Esophagus squamous epithelium (tissue), 5 donors: ENCODE measurements around the gene SCYL3. TPM values are rescaled to one million over a fixed set of nuclear protein-coding genes. Genes with fewer than 3 reads are reported as not detected.
"Not testable (repeated sequence)": the region's sequence is repeated elsewhere in the genome, so short reads cannot be mapped to it uniquely, and the experiment has no call there.

ENCODE experiments used
- DNase-seq: peaks from one replicate; lab custom pipeline; 2025; lab: John Stamatoyannopoulos, UW
- H3K27ac ChIP-seq, 4 donors: fragments of 200-600 bp; sonication (generic); one replicate each; pipeline ENCODE4 v1.5.1; 2016 to 2019; ENCODE audit warnings: mild to moderate bottlenecking in 1 of 4
- H3K27me3 ChIP-seq, 4 donors: fragments of 200-600 bp; sonication (generic); 1 replicate in 3 of 4; 2 replicates in 1 of 4; pipeline versions ENCODE4 v1.5.1 to v1.6.0; 2017 to 2021; ENCODE audit warnings: antibody characterized with exemption in 1 of 4
- H3K36me3 ChIP-seq, 3 donors: fragments of 200-600 bp; sonication (generic); one replicate each; pipeline ENCODE4 v1.5.1; 2016 to 2019
- H3K4me1 ChIP-seq, 3 donors: fragments of 200-600 bp; sonication (generic); one replicate each; pipeline ENCODE4 v1.5.1; 2017 to 2019
- H3K4me3 ChIP-seq, 4 donors: fragments of 200-600 bp; sonication (generic); 1 replicate in 3 of 4; 2 replicates in 1 of 4; pipeline ENCODE4 v1.5.1; 2016 to 2019; ENCODE audit warnings: mild to moderate bottlenecking in 2 of 4, moderate library complexity in 1 of 4
- H3K9me3 ChIP-seq, 3 donors: fragments of 200-600 bp; sonication (generic); one replicate each; pipeline ENCODE4 v1.5.1; 2016 to 2019
- CTCF ChIP-seq, 6 experiments: fragments of 450-650 bp in 4 of 6; fragments of 200-600 bp in 2 of 6; sonication (generic) in 2 of 6; IDR thresholded peaks; one replicate each; pipeline ENCODE4 v1.5.1; 2016 to 2019; ENCODE audit warnings: antibody characterized with exemption in 6 of 6, mild to moderate bottlenecking in 4 of 6, moderate library complexity in 4 of 6
- POLR2A ChIP-seq, 4 donors: fragments of 450-650 bp; IDR thresholded peaks; one replicate each; pipeline ENCODE4 v1.6.1; 2017; ENCODE audit warnings: antibody characterized with exemption in 4 of 4, mild to moderate bottlenecking in 4 of 4, moderate library complexity in 3 of 4
- WGBS, 2 donors: methylation state at CpG; one replicate each; pipeline ENCODE4 v1.1.5; 2018; 5-methylcytosine and 5-hydroxymethylcytosine counted together
- intact Hi-C: fragments of 100-400 bp; cut with DNase I; formaldehyde crosslinking; loops from one replicate; pipeline ENCODE4 v1.15.0; 2022
- total RNA-seq, 4 donors: library from RNA; depleted of rRNA; stranded (reverse); fragments of >200 nt; gene quantifications; one replicate each; pipeline ENCODE4 v1.1.0, GENCODE V29; 2016
- donor health status: DM: yes; HTN: yes; CAD: no.

Gene SCYL3
- total RNA-seq, 4 donors from 2014 or later: 4.8 to 10.1 (median 9.2) TPM

- H3K27me3 ChIP-seq: no peaks in the 10 kb centered on the region
- H3K4me3 ChIP-seq: no peak overlapping the region
- DNase-seq: no peak
- 74 to 84% methylated on average over 4 of the region's 4 CpGs for WGBS, 2 donors
- H3K9me3 ChIP-seq: no peaks in the 10 kb centered on the region
- H3K4me1 ChIP-seq: peaks cover 0 to 8% (median 0%) of the 10 kb centered on the region in 3 donors
- H3K36me3 ChIP-seq: peaks cover 12 to 100% (median 53%) of the 10 kb centered on the region in 3 donors
- no peak overlapping the region for H3K27ac ChIP-seq
- TF ChIP-seq POLR2A (IDR thresholded peaks at IDR 0.05): no peak
- TF ChIP-seq CTCF (IDR thresholded peaks at IDR 0.05): no peak
- intact Hi-C loops: no loop called here
Measured at GRCh38 chr1:169867012-169867675, 26.6 kb downstream of the SCYL3 start.

DNA sequence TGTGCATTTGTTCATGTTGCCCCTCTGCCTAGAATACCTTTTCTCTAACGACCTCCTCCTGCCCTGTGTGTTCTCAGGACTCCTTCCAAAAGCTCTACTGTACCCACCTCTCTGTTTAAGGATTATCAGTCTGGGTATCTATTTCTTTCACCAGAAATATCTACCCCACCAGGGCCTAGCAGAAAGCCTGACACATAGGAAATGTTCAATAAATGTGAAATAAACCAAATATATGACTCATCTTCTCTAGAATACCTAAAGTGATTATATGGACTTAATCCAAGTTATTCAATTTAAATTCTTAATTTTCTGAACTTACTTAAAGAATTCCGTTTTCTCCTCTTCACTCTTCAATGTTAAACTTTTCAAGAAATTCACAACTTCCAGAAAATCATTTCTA is 27.1 kb downstream of the SCYL3 start:
- intact Hi-C loops: no loop called here
- H3K27me3 ChIP-seq: no peaks in the 10 kb centered on the region
- peaks cover 0 to 8% (median 0%) of the 10 kb centered on the region in 3 donors for H3K4me1 ChIP-seq
- H3K9me3 ChIP-seq: no peaks in the 10 kb centered on the region
- H3K4me3 ChIP-seq: no peak overlapping the region
- H3K27ac ChIP-seq: no peak overlapping the region
- no peak for DNase-seq
- peaks cover 9 to 100% (median 54%) of the 10 kb centered on the region in 3 donors for H3K36me3 ChIP-seq
- 85 to 88% methylated on average over 2 of the region's 2 CpGs for WGBS, 2 donors
- TF ChIP-seq POLR2A (IDR thresholded peaks at IDR 0.05) (no peak), CTCF (IDR thresholded peaks at IDR 0.05) (no peak)

- H3K4me1 ChIP-seq, H3K27me3 ChIP-seq, intact Hi-C loops, DNase-seq, H3K4me3 ChIP-seq, H3K27ac ChIP-seq, H3K9me3 ChIP-seq: not testable (repeated sequence)
- peaks cover 9 to 100% (median 51%) of the 10 kb centered on the region in 3 donors for H3K36me3 ChIP-seq
- WGBS, 2 donors: 95 to 100% methylated on average over 1 to 10 of the region's 10 CpGs
Measured at GRCh38 chr1:169864531-169864930, 29.2 kb downstream of the SCYL3 start.

GRCh38 chr1:169860750-169861149 is 32.9 kb downstream of the SCYL3 start:
- Histone ChIP-seq H3K27me3 (no peaks in the 10 kb centered on the region), H3K27ac (no peak overlapping the region), H3K9me3 (no peaks in the 10 kb centered on the region), H3K36me3 (peaks cover 2 to 98% (median 28%) of the 10 kb centered on the region in 3 donors), H3K4me3 (no peak overlapping the region), H3K4me1 (no peaks in the 10 kb centered on the region)
- DNase-seq: no peak
- intact Hi-C loops: no loop called here
- TF ChIP-seq CTCF (IDR thresholded peaks at IDR 0.05) (no peak), POLR2A (IDR thresholded peaks at IDR 0.05) (no peak)

GRCh38 chr1:169860187-169860586 is 33.5 kb downstream of the SCYL3 start:
- Histone ChIP-seq H3K4me3 (no peak overlapping the region), H3K27me3 (no peaks in the 10 kb centered on the region), H3K36me3 (peaks cover 0 to 98% (median 25%) of the 10 kb centered on the region in 3 donors), H3K27ac (no peak overlapping the region), H3K4me1 (no peaks in the 10 kb centered on the region), H3K9me3 (no peaks in the 10 kb centered on the region)
- no peak for TF ChIP-seq CTCF (IDR thresholded peaks at IDR 0.05)
- no peak for TF ChIP-seq POLR2A (IDR thresholded peaks at IDR 0.05)
- no peak for DNase-seq
- WGBS, 2 donors: 86 to 100% methylated on average over 1 of the region's 1 CpG
- intact Hi-C loops: no loop called here
